K562 (cell line): ENCODE measurements around the gene ROPN1L. TPM values are rescaled to one million over a fixed set of nuclear protein-coding genes. Genes with fewer than 3 reads are reported as not detected.

Experiments used
- ARNT ChIP-seq, 2 experiments: fragments of 450-650 bp; IDR thresholded peaks; 2 replicates each; pipeline ENCODE4 v1.6.1; 2016; ENCODE audit warnings: mild to moderate bottlenecking in 1 of 2
- CBFA2T3 ChIP-seq: fragments of 450-650 bp; IDR thresholded peaks from 2 replicates; pipeline ENCODE4 v1.6.1; 2017
- CHD2 ChIP-seq: IDR thresholded peaks from 2 replicates; pipeline ENCODE4 v1.6.1; 2011; ENCODE audit warnings: low read depth, low read length
- E2F6 ChIP-seq, 2 experiments: IDR thresholded peaks; 2 replicates each; pipeline ENCODE4 v1.6.1; 2011; ENCODE audit warnings: borderline replicate concordance in 1 of 2, control low read depth in 1 of 2, low read depth in 1 of 2, low read length in 1 of 2, mild to moderate bottlenecking in 1 of 2, mixed read lengths in 1 of 2, moderate library complexity in 1 of 2; ENCODE audit not compliant: insufficient read depth in 1 of 2, insufficient read length in 1 of 2, poor library complexity in 1 of 2, severe bottlenecking in 1 of 2; ENCODE audit errors: extremely low read depth in 1 of 2
- EP400 ChIP-seq: fragments of 450-650 bp; IDR thresholded peaks from 2 replicates; pipeline ENCODE4 v1.6.1; 2017; ENCODE audit warnings: antibody characterized with exemption, mild to moderate bottlenecking, moderate library complexity
- HSF4 ChIP-seq: fragments of 250-450 bp; sonication (Bioruptor Pico); IDR thresholded peaks from 2 replicates; pipeline ENCODE4 v2.1.2; 2022; ENCODE audit warnings: mild to moderate bottlenecking, moderate library complexity, borderline replicate concordance
- IRF1 ChIP-seq: sonication (generic); formaldehyde crosslinking; IDR thresholded peaks from 2 replicates; pipeline ENCODE4 v1.8.0; 2022; ENCODE audit warnings: missing genetic modification reagents, mild to moderate bottlenecking, borderline replicate concordance
- MEIS2 ChIP-seq: fragments of 450-650 bp; IDR thresholded peaks from 2 replicates; pipeline ENCODE4 v1.6.1; 2014; ENCODE audit warnings: mild to moderate bottlenecking; ENCODE audit not compliant: partially characterized antibody
- PML ChIP-seq: IDR thresholded peaks from 2 replicates; pipeline ENCODE4 v1.6.1; 2012; ENCODE audit warnings: low read length, inconsistent platforms
- RBM15 ChIP-seq: fragments of 200-400 bp; formaldehyde crosslinking; IDR thresholded peaks from 2 replicates; pipeline ENCODE4 v1.6.1; 2018; ENCODE audit warnings: mild to moderate bottlenecking, low read length, moderate library complexity; ENCODE audit not compliant: insufficient read depth
- SUPT5H ChIP-seq: fragments of 450-650 bp; IDR thresholded peaks from 2 replicates; pipeline ENCODE4 v1.6.1; 2016
- TAF15 ChIP-seq: fragments of 200-400 bp; formaldehyde crosslinking; IDR thresholded peaks from 2 replicates; pipeline ENCODE4 v1.6.1; 2017; ENCODE audit warnings: mild to moderate bottlenecking, low read depth, low read length, moderate library complexity
- TAL1 ChIP-seq: fragments of 450-650 bp; IDR thresholded peaks from 2 replicates; pipeline ENCODE4 v1.6.1; 2016; ENCODE audit warnings: mild to moderate bottlenecking
- TOE1 ChIP-seq, 2 experiments: fragments of 450-650 bp in 1 of 2; sonication (generic) in 1 of 2; formaldehyde crosslinking in 1 of 2; IDR thresholded peaks; 2 replicates each; pipeline versions ENCODE4 v1.7.1 to v1.8.0; 2016 to 2022; ENCODE audit warnings: borderline replicate concordance in 2 of 2, mild to moderate bottlenecking in 2 of 2, antibody characterized with exemption in 1 of 2, inconsistent platforms in 1 of 2, low read depth in 1 of 2, missing genetic modification reagents in 1 of 2, moderate library complexity in 1 of 2
- U2AF2 ChIP-seq: fragments of 200-400 bp; formaldehyde crosslinking; optimal IDR thresholded peaks from 2 replicates; pipeline ENCODE3; 2017; ENCODE audit warnings: low read depth, mild to moderate bottlenecking, low read length
- UBTF ChIP-seq, 2 experiments: IDR thresholded peaks; 2 replicates each; pipeline ENCODE4 v1.6.1; 2012; ENCODE audit warnings: improper control_type of control experiment in 2 of 2, low read depth in 2 of 2, low read length in 2 of 2, borderline replicate concordance in 1 of 2
- YY1 ChIP-seq, 3 experiments: IDR thresholded peaks; 2 replicates each; pipeline ENCODE4 v1.6.1; 2011; ENCODE audit warnings: low read length in 2 of 3, mild to moderate bottlenecking in 2 of 3, moderate library complexity in 2 of 3, borderline replicate concordance in 1 of 3, control low read depth in 1 of 3, low read depth in 1 of 3; ENCODE audit not compliant: insufficient read depth in 3 of 3, insufficient replicate concordance in 2 of 3, control insufficient read depth in 1 of 3, insufficient read length in 1 of 3; ENCODE audit errors: extremely low read depth in 1 of 3
- ZNF239 ChIP-seq: fragments of 250-450 bp; sonication (Bioruptor Pico); IDR thresholded peaks from 2 replicates; pipeline ENCODE4 v1.4.0; 2020; ENCODE audit warnings: mild to moderate bottlenecking
- ZNF449 ChIP-seq: fragments of 250-450 bp; sonication (Bioruptor Pico); IDR thresholded peaks from 2 replicates; pipeline ENCODE4 v1.8.0; 2022; ENCODE audit warnings: moderate library complexity, mild to moderate bottlenecking, inconsistent platforms
- polyA plus RNA-seq, 8 experiments: library from polyadenylated mRNA; depleted of rRNA in 4 of 8; stranded (reverse) in 5 of 8; unstranded in 3 of 8; fragments of >200 nt; fragmentation: Nextera tagmentation in 2 of 8; fragmentation: Illumina TruSeq in 1 of 8; extraction: Ambion mirVana in 2 of 8; extraction: Trizol in 1 of 8; gene quantifications; 2 replicates each; pipeline versions ENCODE4 v1.2.1 to v1.2.3, GENCODE V29; 2011 to 2014; ENCODE audit warnings: inconsistent platforms in 1 of 8, missing spikeins in 1 of 8
- total RNA-seq, 7 experiments: library from RNA; depleted of rRNA in 6 of 7; stranded (reverse); fragments of >200 nt in 6 of 7; fragmentation: Illumina TruSeq in 2 of 7; extraction: Trizol in 2 of 7; gene quantifications; 2 replicates each; pipeline versions ENCODE4 v1.2.1 to v1.2.3, GENCODE V29; 2011 to 2021; ENCODE audit warnings: low replicate concordance in 1 of 7
- TF ChIP-seq, protein P1 (sequence below), 2 experiments: fragments of 250-450 bp in 1 of 2; fragments of 450-650 bp in 1 of 2; sonication (Bioruptor Pico) in 1 of 2; IDR thresholded peaks; 2 replicates each; pipeline versions ENCODE4 v1.6.1 to v1.8.0; 2016 to 2021; ENCODE audit warnings: mild to moderate bottlenecking in 2 of 2, moderate library complexity in 2 of 2, missing compliant biosample characterization in 1 of 2, missing genetic modification characterization in 1 of 2

The ROPN1L gene
- total and polyA plus RNA-seq, 9 of the 15 experiments (the other 6 are each of a cell fraction or from before 2014, with no cell fraction given) = 0.04 to 0.85 (median 0.24) TPM; not detected in 3

GRCh38 chr5:10485142-10485795 is 43.6 kb downstream of the ROPN1L start (continued):
- TF ChIP-seq PML (peak; percentile 75; the same call in 1 of the 2 replicates), ZNF449 (CRISPR knock-in tag) (no peak), TAL1 (peak; percentile 74), MEIS2 (peak; percentile 84), IRF1 (CRISPR knock-in tag) (no peak), RBM15 (no peak), UBTF (IDR thresholded peaks at IDR 0.05; ENCODE audit: borderline replicate concordance in 1 of 2, low read depth in 2 of 2, low read length in 2 of 2) (no peak), ARNT (IDR thresholded peaks at IDR 0.05) (no peak), U2AF2 (no peak), E2F6 (IDR thresholded peaks at IDR 0.05; ENCODE audit: borderline replicate concordance in 1 of 2, extremely low read depth in 1 of 2, insufficient read depth in 1 of 2, insufficient read length in 1 of 2, low read depth in 1 of 2, low read length in 1 of 2, poor library complexity in 1 of 2, severe bottlenecking in 1 of 2) (no peak), YY1 (IDR thresholded peaks at IDR 0.05; ENCODE audit: borderline replicate concordance in 1 of 3, control insufficient read depth in 1 of 3, extremely low read depth in 1 of 3, insufficient read depth in 3 of 3, insufficient read length in 1 of 3, insufficient replicate concordance in 2 of 3, low read depth in 1 of 3, low read length in 2 of 3) (no peak), HSF4 (no peak), CBFA2T3 (peak; percentile 81), ZNF239 (no peak; the same call in 1 of the 2 replicates), EP400 (peak; percentile 28; the same call in 1 of the 2 replicates), TOE1 (IDR thresholded peaks at IDR 0.05; ENCODE audit: borderline replicate concordance) (peak; percentile 97), TOE1 (CRISPR knock-in tag; IDR thresholded peaks at IDR 0.05; ENCODE audit: borderline replicate concordance, low read depth) (no peak), CHD2 (no peak), TAF15 (no peak), SUPT5H (no peak)
- TF ChIP-seq, protein P1, sequence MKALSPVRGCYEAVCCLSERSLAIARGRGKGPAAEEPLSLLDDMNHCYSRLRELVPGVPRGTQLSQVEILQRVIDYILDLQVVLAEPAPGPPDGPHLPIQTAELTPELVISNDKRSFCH (CRISPR knock-in tag; IDR thresholded peaks at IDR 0.05) = no peak
- TF ChIP-seq, protein P1 (tag; IDR thresholded peaks at IDR 0.05) = no peak
